Natural killer cell (primary cell): Measurements from ENCODE around the gene PRDM16. TPM values are rescaled to one million over a fixed set of nuclear protein-coding genes. Genes with fewer than 3 reads are reported as not detected.

Experiments used
- ATAC-seq, 3 donors: fragments of 150-1000 bp in 2 of 3; fragments of 200-7000 bp in 1 of 3; cut with Tn5 transposase; 1 replicate in 1 of 3; 2 replicates in 2 of 3; pipeline ENCODE4 v1.10.0; 2021; ENCODE audit warnings: mild to moderate bottlenecking in 2 of 3, moderate library complexity in 2 of 3
- DNase-seq, 2 donors: peaks; one replicate each; pipeline versions ENCODE4 v3.0.0 to v3.0.0-alpha.2; 2013 to 2021; ENCODE audit warnings: mixed read lengths in 1 of 2
- H3K27ac ChIP-seq: one replicate; pipeline ENCODE4 v1.5.1; 2013; ENCODE audit warnings: mild to moderate bottlenecking, low read length
- H3K27me3 ChIP-seq: one replicate; pipeline ENCODE4 v1.6.1; 2013; ENCODE audit warnings: low read length; ENCODE audit not compliant: control insufficient read depth, insufficient read depth
- H3K36me3 ChIP-seq: one replicate; pipeline ENCODE4 v1.6.1; 2013; ENCODE audit warnings: low read length; ENCODE audit not compliant: control insufficient read depth, insufficient read depth
- H3K4me1 ChIP-seq: one replicate; pipeline ENCODE4 v1.6.1; 2013; ENCODE audit warnings: low read length; ENCODE audit not compliant: control insufficient read depth, insufficient read depth
- H3K4me3 ChIP-seq: one replicate; pipeline ENCODE4 v1.5.1; 2013; ENCODE audit warnings: low read length
- H3K9me3 ChIP-seq: one replicate; pipeline ENCODE4 v1.6.1; 2013; ENCODE audit warnings: low read length; ENCODE audit not compliant: control insufficient read depth, insufficient read depth
- H3K27ac Mint-ChIP-seq, 2 donors: one replicate each; pipeline ENCODE4 v1.8.0; 2022; ENCODE audit warnings: mild to moderate bottlenecking in 2 of 2, mixed read lengths in 2 of 2, moderate library complexity in 1 of 2
- H3K27me3 Mint-ChIP-seq, 2 donors: one replicate each; pipeline ENCODE4 v1.8.0; 2022; ENCODE audit warnings: low read depth in 2 of 2, mixed read lengths in 2 of 2
- H3K36me3 Mint-ChIP-seq: one replicate; pipeline ENCODE4 v1.8.0; 2022; ENCODE audit warnings: mixed read lengths
- H3K4me1 Mint-ChIP-seq, 2 donors: one replicate each; pipeline ENCODE4 v1.8.0; 2022; ENCODE audit warnings: mixed read lengths in 2 of 2
- H3K4me3 Mint-ChIP-seq: one replicate; pipeline ENCODE4 v1.8.0; 2022; ENCODE audit warnings: mild to moderate bottlenecking, moderate library complexity, mixed read lengths
- H3K9me3 Mint-ChIP-seq, 2 donors: one replicate each; pipeline ENCODE4 v1.8.0; 2022; ENCODE audit warnings: mixed read lengths in 2 of 2
- CTCF ChIP-seq: fragments of 200-600 bp; IDR thresholded peaks from one replicate; pipeline ENCODE4 v1.8.0; 2022; ENCODE audit warnings: antibody characterized with exemption
- WGBS: methylation state at CpG from one replicate; pipeline ENCODE4 v1.1.7; 2013; ENCODE audit warnings: missing lambda C conversion rate; ENCODE audit not compliant: insufficient coverage; 5-methylcytosine and 5-hydroxymethylcytosine counted together
- intact Hi-C: fragments of 100-400 bp; cut with micrococcal nuclease; formaldehyde crosslinking; loops from one replicate; pipeline ENCODE4 v1.14.2; 2022
- total RNA-seq, 4 donors: library from RNA; stranded (reverse); fragments of 120-200 nt in 1 of 4; gene quantifications; one replicate each; pipeline versions ENCODE4 v1.2.3 to v1.2.4, GENCODE V29; 2013 to 2022

The PRDM16 gene
- total RNA-seq, 3 donors from 2014 or later (not counting 1 experiment from before 2014, with no cell fraction given), result 0.25 to 0.64 TPM; not detected in 1

GRCh38 chr1:3097861-3098260 is 28.9 kb downstream of the PRDM16 start:
- H3K9me3 ChIP-seq, result no peaks in the 10 kb centered on the region
- DNase-seq, result no peak
- no peak overlapping the region for H3K27ac ChIP-seq
- no peak overlapping the region for H3K4me3 Mint-ChIP-seq
- peaks cover 0 to 4% of the 10 kb centered on the region in 2 donors for H3K27me3 Mint-ChIP-seq
- ATAC-seq, result no peak
- no peak overlapping the region for H3K27ac Mint-ChIP-seq
- no peak for TF ChIP-seq CTCF
- no peaks in the 10 kb centered on the region for H3K27me3 ChIP-seq
- 78% methylated on average over 7 of the region's 7 CpGs for whole genome bisulfite sequencing
- no peaks in the 10 kb centered on the region for H3K36me3 ChIP-seq
- H3K4me3 ChIP-seq, result no peak overlapping the region
- intact Hi-C loops, result no loop called here
- peaks cover 15% of the 10 kb centered on the region for H3K4me1 ChIP-seq
- H3K4me1 Mint-ChIP-seq, result no peaks in the 10 kb centered on the region
- no peaks in the 10 kb centered on the region for H3K9me3 Mint-ChIP-seq
- no peaks in the 10 kb centered on the region for H3K36me3 Mint-ChIP-seq

GRCh38 chr1:3099861-3100260 is 30.9 kb downstream of the PRDM16 start:
- Histone ChIP-seq H3K4me3 (no peak overlapping the region), H3K36me3 (no peaks in the 10 kb centered on the region), H3K27me3 (no peaks in the 10 kb centered on the region), H3K27ac (no peak overlapping the region), H3K4me1 (no peaks in the 10 kb centered on the region), H3K9me3 (no peaks in the 10 kb centered on the region)
- intact Hi-C loops, result no loop called here
- no peak for ATAC-seq
- 83% methylated on average over 9 of the region's 9 CpGs for WGBS
- no peaks in the 10 kb centered on the region for H3K4me1 Mint-ChIP-seq
- no peak overlapping the region for H3K27ac Mint-ChIP-seq
- H3K27me3 Mint-ChIP-seq, result no peaks in the 10 kb centered on the region
- no peaks in the 10 kb centered on the region for H3K36me3 Mint-ChIP-seq
- TF ChIP-seq CTCF, result no peak
- H3K9me3 Mint-ChIP-seq, result no peaks in the 10 kb centered on the region
- DNase-seq, result no peak
- no peak overlapping the region for H3K4me3 Mint-ChIP-seq

- no peaks in the 10 kb centered on the region for H3K27me3 Mint-ChIP-seq
- no peak for TF ChIP-seq CTCF
- ATAC-seq (no peak), DNase-seq (no peak)
- no peaks in the 10 kb centered on the region for H3K36me3 Mint-ChIP-seq
- H3K36me3 ChIP-seq, result no peaks in the 10 kb centered on the region
- H3K4me1 Mint-ChIP-seq, result no peaks in the 10 kb centered on the region
- no peaks in the 10 kb centered on the region for H3K9me3 Mint-ChIP-seq
- H3K27me3 ChIP-seq, result no peaks in the 10 kb centered on the region
- H3K4me3 Mint-ChIP-seq, result no peak overlapping the region
- H3K4me1 ChIP-seq, result no peaks in the 10 kb centered on the region
- no peak overlapping the region for H3K27ac Mint-ChIP-seq
- no peak overlapping the region for H3K4me3 ChIP-seq
- no peak overlapping the region for H3K27ac ChIP-seq
- intact Hi-C loops, result no loop called here
- no peaks in the 10 kb centered on the region for H3K9me3 ChIP-seq
- 86% methylated on average over 29 of the region's 29 CpGs for WGBS
Measured at GRCh38 chr1:3101124-3101939, 32.3 kb downstream of the PRDM16 start.

GRCh38 chr1:3102641-3103040 is 33.6 kb downstream of the PRDM16 start:
- TF ChIP-seq CTCF, result no peak
- Mint-ChIP-seq H3K27ac (no peak overlapping the region), H3K9me3 (no peaks in the 10 kb centered on the region), H3K4me3 (no peak overlapping the region), H3K27me3 (no peaks in the 10 kb centered on the region), H3K4me1 (no peaks in the 10 kb centered on the region), H3K36me3 (no peaks in the 10 kb centered on the region)
- H3K27me3 ChIP-seq, result no peaks in the 10 kb centered on the region
- DNase-seq (no peak), ATAC-seq (no peak)
- no peaks in the 10 kb centered on the region for H3K36me3 ChIP-seq
- H3K4me3 ChIP-seq, result no peak overlapping the region
- H3K27ac ChIP-seq, result no peak overlapping the region
- H3K4me1 ChIP-seq, result no peaks in the 10 kb centered on the region
- intact Hi-C loops, result no loop called here
- H3K9me3 ChIP-seq, result no peaks in the 10 kb centered on the region
- 21% methylated on average over 3 of the region's 3 CpGs for WGBS
